COLO829 (cell line): ENCODE data around the gene EML4.
"Not testable (repeated sequence)": the region's sequence is repeated elsewhere in the genome, so short reads cannot be mapped to it uniquely, and the experiment has no call there.

ENCODE experiments used
- DNase-seq: peaks from one replicate; pipeline ENCODE4 v3.0.0; 2012; ENCODE audit warnings: low spot score

EML4 gene

DNA sequence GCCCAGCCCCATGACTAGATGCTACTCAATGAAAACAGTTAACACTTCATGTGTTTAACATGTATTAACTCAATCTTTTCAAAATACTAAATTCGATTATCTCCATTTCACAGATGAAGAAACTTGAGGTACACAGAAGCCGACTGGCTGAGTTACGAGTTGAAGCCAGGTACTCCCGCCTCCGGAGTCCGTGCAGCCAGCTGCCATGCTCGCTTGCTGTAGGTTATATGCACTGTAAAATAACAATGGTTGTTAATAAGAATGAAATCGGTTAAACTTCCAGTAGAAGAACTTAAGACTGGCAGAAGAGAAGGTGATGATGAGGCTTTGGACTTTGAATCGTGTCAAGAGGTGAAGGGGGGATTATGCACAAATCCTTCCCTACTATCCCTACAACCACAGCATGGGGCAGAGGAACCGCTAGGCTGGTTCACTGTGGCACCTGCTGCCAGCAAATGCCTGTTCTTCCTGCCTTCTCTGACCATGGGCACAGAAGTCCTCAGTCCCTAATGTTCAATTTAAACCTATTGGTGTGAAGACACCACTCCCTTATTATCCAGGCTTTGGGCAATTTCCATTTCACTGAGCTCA, 166.5 kb downstream of the EML4 start:
- DNase-seq = no peak

DNA sequence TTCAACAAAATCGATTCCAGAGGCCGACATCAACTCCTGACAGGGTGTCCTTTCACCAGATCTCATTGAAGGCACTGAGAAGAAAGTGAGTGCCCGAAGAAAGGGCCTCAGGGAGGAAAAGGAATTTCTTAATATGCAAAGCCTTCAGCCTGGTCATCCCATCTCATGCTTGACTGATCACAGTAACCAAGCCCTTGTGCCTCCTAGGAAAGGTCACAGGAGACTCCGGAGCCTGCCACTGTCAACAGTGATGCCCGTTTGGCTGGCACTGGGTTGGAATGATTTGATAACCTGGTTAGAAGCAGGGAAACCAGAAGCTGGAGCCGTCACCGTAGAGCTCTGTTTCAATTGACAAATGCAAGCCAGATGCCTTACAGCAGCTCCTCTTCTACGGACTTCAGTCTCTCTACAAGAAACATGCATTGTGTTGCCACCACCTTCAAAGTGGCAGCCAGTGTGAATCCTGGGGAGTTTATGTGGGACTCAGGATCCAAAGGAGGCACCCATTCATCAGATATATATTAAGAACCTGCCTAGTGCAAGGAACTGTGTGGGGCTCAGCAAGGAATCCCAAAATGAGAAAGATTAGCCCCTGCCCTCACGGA, 167.3 kb downstream of the EML4 start:
- no peak for DNase-seq

DNA sequence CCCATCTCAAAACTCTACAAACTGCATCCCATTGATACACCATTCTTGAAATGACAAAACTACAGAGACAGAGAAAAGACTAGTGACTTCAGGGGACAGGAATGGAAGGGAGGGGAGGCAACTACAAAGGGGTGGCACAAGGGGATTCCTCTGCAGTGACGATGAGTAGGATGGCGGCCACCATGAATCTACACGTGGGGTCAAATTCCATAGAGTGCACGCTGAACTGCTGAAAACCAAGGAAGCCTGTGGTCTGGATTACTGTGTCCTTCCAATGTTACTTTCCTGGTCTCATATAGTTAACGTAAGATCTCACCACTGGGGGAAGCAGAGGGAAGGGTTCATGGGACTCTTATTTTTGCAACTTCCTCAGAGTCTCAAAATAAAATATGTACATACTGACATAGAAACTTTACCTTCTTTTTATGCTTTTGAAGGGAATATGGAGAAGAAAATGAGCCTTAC, 168.2 kb downstream of the EML4 start:
- DNase-seq = no peak

DNA sequence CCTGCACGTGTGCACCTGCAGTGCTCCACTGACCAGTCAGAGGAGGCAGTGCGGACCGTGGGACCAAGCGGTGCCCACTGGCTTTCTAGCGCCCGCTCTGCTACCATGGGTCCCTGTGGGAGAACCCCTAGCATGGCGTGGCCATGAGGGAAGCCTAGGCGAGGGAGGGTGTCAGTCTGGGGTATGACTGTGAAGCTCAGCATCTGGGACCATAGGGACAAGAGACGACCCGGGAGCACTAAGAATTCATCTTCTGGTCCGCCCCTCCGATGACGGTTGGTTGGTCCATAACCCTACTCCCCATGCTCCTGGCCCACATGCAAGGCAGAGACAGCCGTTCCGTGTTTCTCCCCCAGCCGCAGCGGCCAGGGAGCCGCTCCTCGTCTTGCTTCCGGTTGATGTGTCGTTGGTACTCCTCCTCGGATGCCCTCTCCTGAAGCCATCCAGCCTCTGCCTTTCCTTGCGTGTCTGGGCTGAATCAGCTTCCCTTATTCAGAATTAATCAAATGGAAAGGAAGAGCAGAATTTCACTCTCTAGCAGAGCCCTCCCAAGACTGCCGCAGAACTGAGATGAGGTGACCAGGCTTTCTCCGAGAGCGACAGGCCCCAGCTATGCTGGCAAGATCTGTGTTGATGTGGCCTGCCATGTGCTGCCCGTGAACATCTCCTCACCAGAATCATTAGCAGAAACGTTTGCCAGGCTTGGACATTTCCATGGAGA, 168.9 kb downstream of the EML4 start:
- DNase-seq = no peak

DNA sequence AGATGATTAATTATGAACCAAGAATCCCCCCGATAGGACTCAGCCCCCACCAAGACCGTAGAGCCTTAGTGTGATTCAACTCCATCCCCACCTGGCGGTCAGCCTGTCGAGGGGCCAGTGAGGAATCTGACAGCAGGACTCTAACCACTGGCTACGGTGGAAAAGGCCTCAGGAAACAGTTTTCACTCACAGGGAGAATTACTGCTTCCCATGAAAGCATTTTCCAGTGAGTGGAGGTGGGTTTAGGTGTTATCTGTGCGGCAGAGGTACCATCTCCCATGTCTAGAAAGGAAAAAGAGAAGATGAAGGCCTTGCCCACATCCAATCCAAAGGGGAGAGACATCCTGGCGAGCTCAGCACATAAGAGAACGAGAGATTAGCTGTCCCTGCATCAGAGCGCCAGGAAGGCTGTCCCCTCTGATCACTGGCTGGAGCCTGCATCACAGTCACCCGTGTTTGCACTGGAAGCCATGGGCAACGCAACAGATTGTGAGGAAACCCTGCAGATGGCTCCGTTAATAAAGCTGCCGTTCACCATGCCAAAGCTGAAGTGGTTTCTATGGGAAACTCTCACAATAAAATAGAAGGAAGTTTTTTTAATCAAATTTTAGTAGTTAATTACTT, 169.5 kb downstream of the EML4 start:
- DNase-seq = no peak

DNA sequence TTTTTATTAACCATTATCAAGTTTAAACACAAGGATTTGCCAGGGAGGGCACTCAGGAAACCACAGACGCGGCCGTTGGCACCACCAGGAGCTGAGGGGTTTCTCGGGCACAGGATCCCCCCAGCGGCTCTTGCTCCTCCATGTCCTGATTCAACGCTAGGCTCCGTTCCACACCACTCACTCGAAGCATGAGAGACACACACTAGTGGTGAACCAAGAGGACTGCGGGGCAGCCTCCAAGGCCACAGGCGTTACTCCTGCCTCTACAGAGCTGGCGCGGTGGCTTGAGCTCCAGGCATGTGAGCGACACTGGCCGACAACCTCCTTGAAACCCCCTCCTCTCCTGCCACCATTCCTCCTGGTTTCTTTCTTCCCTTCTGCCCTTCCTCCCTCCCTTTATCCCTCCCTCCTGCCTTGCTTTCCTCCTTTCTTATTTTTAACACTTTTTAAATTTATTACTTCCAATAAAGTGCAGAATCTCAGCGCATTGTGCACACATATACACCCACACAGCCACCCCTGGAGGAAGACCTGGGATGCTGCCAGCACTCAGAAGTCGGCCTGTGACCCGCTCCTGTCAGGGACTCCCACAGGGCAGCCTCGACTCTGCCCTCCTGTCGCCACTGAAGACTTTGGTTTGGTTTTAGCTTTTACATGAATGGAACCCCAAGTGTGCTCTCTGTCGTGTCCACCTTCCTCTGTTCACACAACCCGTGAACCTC, 170.2 kb downstream of the EML4 start:
- no peak for DNase-seq

DNA sequence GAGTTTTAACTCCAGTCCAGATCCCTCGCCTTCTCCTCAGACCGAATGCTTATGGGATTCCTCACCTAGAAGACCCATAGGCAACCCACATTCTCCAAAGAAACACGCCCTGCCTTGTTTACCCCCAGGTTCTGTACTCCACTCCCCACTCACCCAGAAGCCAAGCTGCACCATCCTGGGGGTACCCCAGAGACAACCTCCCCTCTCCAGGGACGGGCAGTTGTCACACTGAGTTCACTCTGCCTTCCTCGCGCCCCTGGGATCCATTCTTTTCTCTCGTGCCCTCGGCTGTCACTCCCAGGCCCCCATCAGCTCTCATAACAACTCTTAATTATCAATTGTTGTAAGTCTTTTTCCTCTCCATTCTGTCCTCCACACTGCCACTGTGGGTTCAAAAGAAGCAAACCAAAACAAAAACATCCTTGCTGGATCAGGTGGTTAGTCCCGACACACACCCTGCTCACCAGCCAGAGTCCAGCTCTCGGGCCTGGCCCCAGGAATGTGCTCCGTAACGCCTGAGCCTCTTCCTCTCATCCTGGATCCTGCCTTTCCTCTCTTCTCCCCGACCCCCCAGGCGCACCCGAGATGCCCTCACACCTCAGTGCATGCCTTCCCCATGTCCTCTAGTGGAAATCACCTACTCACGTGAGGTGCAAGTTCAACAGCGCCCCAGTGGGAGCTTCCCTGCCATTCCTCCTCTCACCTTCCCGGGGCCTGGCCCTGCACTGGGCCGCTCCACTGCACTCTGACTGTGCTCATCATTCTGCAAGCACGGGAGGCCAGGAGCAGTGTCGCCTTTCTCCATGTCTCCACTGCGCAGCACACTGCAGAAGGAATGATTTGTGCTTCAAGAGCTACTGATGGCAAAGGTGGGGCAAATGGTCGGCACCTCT, 171.1 kb downstream of the EML4 start:
- no peak for DNase-seq

DNA sequence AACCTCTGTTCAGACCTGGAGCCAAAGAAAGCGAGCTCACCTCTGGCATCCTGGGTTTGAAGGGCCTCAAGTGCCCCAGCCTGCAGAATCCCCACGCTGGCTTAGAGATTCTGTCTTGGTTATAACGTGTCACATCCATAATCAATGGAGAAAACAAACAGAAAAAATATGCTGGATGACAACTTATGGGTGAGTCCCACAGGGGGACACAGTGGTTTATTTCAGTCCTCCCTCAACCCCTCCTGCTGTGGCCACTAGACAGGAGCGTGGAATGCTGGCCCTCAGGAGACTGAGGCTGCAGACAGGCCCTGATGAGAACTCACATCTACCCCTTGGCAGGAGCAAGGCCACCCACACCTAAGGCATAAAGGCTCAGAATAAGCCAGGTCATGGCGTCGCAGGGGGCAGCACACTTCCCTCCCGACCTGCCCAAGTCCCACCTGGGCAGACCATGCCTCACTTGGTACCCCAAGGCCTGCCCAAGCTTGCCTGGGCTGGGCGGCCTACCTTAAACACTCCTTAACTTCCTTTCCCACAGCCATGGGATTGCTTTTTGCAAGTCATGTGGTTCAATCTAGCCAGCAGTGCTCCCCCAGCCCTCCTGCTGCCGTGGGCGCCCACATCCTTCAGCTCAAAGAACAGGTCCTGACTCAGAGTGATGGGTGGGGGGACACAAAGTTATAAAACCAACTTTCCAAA, 171.9 kb downstream of the EML4 start:
- peak; percentile 17 for DNase-seq

DNA sequence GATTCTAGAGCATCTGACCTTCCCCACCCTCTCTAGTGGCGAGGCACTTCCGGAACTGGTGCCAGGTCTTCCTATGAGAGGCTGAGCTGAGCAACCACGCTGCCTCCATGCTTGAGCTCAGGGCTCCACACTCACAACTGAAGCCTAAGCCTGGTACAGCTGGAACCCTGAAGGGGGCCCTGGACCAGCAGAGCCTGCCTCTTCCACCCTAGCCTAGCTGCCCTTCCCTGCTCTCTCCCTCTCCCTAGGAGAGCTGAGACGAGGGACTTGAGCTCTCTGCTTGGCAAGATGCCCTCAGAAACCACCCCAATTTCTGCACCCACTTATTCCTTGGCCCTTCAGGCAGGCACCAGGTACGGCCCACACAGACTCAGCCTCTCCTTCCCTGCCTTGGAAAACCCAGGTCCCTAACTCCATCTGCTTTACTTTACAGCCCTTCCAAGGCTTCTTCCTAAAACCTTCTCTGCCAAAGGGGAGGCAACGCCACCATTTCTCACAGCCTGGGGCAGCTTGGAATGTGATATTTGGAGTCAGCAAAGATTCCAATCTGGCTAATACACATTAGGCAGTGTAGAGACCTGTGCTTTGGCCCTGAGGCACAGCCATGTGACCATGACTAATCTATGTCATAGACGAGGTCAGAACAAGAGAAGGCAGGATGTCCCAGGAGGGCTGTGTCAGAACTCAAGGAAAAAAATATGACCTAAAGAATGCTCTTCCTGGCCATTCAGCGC, 173.1 kb downstream of the EML4 start:
- peak; percentile 86 for DNase-seq

DNA sequence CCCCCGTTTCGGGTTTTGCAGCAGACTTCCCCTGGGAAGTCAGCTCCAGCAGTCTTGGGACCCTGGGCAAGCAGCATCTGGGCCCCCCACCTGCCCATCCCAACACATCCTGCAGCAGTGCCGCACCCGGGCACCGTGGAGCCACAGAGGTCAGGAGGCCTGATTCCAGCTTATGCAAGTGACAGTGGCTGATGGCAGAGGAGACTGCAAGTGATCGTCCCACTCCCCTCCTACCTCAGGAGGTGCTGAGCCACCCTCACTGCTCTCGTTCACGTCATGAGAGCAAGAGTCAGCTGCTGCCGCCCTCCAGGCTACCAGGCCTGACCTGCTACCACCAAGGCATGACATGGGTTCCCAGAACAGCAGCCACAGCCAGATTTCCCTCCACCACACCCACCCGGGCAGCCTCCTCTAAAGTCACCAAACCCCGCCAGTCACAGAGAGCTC, 173.7 kb downstream of the EML4 start:
- DNase-seq = no peak

DNA sequence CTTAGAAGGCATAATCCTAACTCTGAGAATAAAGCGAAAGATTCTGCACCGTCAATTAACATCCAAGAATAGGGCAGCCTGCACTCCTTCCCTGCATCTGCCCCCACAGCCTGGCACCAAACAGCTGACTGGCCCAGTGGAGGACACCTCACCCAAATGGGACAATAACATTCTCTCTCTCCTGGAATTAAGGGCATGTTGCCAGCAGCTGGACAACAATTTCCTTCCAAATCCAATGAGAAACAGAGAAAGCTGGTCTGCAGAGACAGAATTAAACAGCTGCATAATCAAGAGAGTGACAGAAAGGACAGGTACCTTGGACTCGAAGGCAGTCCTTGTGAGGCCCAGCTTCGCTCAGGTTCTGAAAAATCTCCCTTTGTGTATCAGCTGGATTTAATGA, 176.8 kb downstream of the EML4 start:
- no peak for DNase-seq

DNA sequence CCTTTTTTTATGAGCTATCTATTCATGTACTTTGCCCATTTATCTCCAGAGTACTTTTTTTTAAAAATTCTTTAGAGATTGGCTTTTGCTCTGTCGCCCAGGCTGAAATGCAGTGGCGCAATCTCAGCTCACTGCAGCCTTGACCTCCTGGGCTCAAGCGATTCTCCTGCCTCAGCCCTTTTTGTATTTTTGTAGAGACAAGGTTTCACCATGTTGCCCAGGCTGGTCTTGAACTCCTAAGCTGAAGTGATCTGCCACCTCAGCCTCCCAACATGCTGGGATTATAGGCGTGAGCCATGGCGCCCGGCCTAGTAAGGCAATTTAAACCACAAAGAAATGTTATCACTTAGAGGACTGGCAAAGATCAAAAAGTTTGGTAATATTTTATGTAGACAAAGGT, 177.7 kb downstream of the EML4 start:
- DNase-seq = not testable (repeated sequence)

DNA sequence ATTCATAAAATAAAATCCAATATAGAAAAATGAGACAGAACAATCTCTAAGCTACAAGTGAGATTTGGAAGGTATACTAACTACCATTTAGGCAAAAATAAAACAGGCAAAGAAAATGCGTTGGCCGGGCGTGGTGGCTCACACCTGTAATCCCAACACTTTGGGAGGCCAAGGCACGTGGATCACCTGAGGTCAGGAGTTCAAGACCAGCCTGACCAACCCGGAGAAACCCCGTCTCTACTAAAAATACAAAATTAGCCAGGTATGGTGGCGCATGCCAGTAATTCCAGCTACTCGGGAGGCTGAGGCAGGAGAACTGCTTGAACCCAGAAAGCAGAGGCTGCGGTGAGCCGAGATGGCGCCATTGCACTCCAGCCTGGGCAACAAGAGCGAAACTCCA, 178.4 kb downstream of the EML4 start:
- DNase-seq = not testable (repeated sequence)

DNA sequence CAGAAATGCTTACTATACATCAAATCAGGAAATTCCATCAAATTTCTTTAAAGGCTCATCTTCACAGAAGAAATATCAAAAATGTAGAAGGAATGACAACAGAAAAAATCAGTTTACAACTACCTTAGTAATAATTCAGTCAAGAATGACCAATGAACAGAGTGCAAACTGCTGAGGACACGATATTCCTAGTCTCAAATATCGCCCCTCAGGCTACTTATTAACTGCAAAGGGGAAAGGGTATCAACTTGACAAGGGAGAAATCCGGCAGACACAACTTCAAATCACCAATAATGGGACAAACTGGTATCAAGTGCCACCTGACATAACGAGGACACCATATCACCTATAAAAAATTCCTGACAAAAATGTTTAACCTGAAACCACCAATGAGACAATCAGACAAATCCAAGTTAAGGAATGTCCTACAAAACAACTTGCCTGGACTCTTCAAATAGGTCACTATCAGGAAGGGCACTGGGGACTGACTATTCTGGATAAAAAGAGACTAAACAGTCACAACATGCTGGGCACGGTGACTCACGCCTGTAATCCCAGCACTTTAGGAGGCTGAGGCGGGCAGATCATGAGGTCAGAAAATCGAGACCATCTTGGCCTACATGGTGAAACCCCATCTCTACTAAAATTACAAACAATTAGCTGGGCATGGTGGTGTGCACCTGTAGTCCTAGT, 179.1 kb downstream of the EML4 start:
- DNase-seq = no peak

DNA sequence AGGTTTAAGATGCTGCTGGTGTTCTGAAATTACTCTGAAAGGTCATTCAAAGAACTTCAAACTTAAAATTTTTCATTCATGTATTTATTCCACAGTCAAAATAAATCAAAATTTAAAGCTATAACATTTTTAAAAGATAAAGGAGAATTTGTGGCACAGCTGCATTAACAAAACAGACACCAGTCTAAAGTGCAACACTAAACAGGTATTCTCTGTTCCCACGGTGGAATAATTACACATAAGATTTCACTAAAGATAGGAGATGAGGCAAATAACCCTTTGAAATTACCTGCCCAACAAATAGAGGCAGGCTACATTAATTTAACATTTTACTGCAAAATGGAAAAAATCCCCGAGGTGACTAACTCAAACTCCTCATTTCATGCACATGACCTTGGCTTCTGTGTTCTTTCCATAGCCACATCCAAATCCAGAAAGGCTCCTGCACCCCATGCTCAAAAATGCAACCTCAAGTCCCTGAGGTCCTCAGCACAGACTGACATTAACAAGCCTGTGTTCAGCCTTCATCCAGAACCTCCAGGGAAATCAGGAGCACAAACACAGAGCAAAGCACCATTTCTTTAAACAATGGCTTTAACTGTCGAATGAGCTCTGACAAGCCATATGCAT, 181.4 kb downstream of the EML4 start:
- DNase-seq = no peak

DNA sequence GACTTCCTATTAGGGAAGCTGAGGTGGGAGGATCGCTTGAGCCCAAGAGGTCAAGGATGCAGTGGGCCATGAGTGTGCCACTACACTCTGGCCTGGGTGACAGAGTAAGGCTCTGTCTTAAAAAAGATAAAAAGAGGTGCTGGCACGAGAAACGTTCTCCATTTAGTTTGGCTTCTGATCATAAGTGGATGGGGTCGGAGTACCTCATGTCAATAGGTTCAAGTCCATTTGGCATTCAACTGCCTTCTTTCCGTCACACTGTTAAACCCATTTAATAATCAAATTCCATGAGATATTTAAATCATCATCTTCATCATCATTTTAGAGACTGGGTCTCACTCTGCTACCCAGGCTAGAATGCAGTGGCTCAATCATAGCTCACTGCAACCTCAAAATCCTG, 182.7 kb downstream of the EML4 start:
- no peak for DNase-seq

DNA sequence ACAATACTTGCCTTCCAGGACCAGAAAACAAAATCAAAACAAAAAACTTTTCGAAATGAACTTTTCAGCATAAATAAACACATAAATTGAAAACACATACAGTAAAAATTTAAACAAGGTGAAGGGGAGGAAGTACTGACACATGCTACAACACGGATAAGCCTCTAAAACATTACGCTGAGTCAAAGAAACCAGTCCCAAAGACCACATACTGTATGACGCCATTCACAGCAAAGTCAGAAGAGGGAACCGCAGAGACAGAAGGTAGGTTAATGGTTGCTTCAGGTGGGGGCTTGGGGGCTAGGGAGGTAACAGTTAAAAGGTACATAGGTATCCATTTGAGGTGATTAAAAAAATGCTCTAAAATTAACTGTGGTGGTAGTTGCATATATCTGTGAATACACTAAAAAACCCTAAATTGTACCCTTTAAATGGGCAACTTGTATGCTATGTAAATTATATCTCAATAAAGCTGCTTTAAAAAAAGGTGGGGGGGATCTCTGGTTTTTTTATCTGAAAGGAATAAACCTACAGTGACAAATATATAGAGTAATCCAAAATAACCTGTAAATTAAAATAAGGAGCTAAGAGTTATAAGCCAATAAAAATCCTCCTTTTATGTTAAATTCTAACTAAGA, 184.8 kb downstream of the EML4 start:
- DNase-seq = no peak

DNA sequence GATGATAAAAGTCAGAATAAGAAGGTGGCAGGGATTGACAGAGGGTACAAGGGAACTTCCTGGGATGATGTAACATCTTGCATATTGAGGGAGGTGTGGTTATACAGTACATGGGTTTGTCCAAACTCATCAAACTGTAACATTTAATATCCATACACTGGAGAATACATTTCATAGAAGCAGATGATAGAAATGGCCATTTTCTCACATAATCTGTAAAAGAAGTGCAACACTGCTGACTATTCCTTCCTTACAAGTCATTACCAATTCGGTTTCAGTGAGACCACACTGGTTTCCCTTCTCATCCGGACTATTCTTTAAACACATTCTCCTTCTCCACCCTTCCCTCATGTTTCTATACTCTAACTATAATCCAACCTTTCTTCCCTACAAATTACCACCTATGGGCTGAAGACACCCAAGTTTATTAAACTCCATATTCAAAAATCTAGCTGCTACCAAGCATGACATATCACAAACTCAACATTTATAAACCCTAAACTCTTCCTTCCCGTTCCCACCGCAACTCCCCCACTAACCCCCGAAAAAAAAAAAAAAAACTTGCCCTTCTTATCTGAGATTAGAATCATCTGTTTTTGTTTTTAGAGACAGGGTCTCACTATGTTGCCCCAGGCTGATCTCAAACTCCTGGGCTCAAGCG, 190.3 kb downstream of the EML4 start:
- DNase-seq = no peak
